H9 (cell line): ENCODE measurements around the gene NDUFA3. TPM values are rescaled to one million over a fixed set of nuclear protein-coding genes. Genes with fewer than 3 reads are reported as not detected.

Source experiments
- DNase-seq: peaks from one replicate; pipeline ENCODE4 v3.0.0-alpha.2; 2017
- H2AFZ ChIP-seq: one replicate; pipeline ENCODE4 v1.6.1; 2013; ENCODE audit warnings: mild to moderate bottlenecking, low read length, control low read depth, moderate library complexity
- H2AK5ac ChIP-seq: 2 replicates; pipeline ENCODE4 v1.6.1; 2013; ENCODE audit warnings: low read length, control low read depth, mixed read lengths; ENCODE audit not compliant: insufficient read length
- H2BK120ac ChIP-seq: one replicate; pipeline ENCODE4 v1.6.1; 2013; ENCODE audit warnings: low read depth, mild to moderate bottlenecking, low read length, control low read depth, inconsistent platforms; ENCODE audit not compliant: poor library complexity, severe bottlenecking
- H2BK12ac ChIP-seq: 2 replicates; pipeline ENCODE4 v1.6.1; 2013; ENCODE audit warnings: low read length, control low read depth, mixed read lengths, low read depth; ENCODE audit not compliant: insufficient read length
- H2BK15ac ChIP-seq: 2 replicates; pipeline ENCODE4 v1.6.1; 2013; ENCODE audit warnings: low read depth, low read length, control low read depth
- H2BK20ac ChIP-seq: one replicate; pipeline ENCODE4 v1.6.1; 2013; ENCODE audit warnings: low read depth, mild to moderate bottlenecking, low read length, control low read depth, inconsistent platforms; ENCODE audit not compliant: poor library complexity, severe bottlenecking
- H2BK5ac ChIP-seq: 2 replicates; pipeline ENCODE4 v1.6.1; 2013; ENCODE audit warnings: low read length, control low read depth, mixed read lengths; ENCODE audit not compliant: insufficient read length
- H3K14ac ChIP-seq: 2 replicates; pipeline ENCODE4 v1.6.1; 2013; ENCODE audit warnings: low read length, control low read depth; ENCODE audit not compliant: insufficient read depth
- H3K18ac ChIP-seq: 2 replicates; pipeline ENCODE4 v1.6.1; 2013; ENCODE audit warnings: low read depth, mild to moderate bottlenecking, mixed read lengths, low read length, control low read depth; ENCODE audit not compliant: insufficient read length
- H3K23ac ChIP-seq: 2 replicates; pipeline ENCODE4 v1.6.1; 2013; ENCODE audit warnings: low read length, control low read depth, mixed read lengths, low read depth; ENCODE audit not compliant: insufficient read length
- H3K23me2 ChIP-seq: 2 replicates; pipeline ENCODE4 v1.6.1; 2013; ENCODE audit warnings: low read depth, mild to moderate bottlenecking, mixed read lengths, low read length, control low read depth; ENCODE audit not compliant: insufficient read length, poor library complexity, severe bottlenecking
- H3K27ac ChIP-seq: 2 replicates; pipeline ENCODE4 v1.5.1; 2013; ENCODE audit warnings: low read length, control low read depth, mixed read lengths, low read depth; ENCODE audit not compliant: insufficient read length
- H3K27me3 ChIP-seq: 2 replicates; pipeline ENCODE4 v1.6.1; 2013; ENCODE audit warnings: low read length, control low read depth, inconsistent platforms; ENCODE audit not compliant: insufficient read depth
- H3K4ac ChIP-seq: 2 replicates; pipeline ENCODE4 v1.6.1; 2013; ENCODE audit warnings: low read depth, mild to moderate bottlenecking, control low read depth, inconsistent platforms, low read length, moderate library complexity
- H3K4me1 ChIP-seq: 2 replicates; pipeline ENCODE4 v1.6.1; 2013; ENCODE audit warnings: low read length, control low read depth, inconsistent platforms; ENCODE audit not compliant: insufficient read depth
- H3K4me2 ChIP-seq: 2 replicates; pipeline ENCODE4 v1.6.1; 2013; ENCODE audit warnings: low read length, control low read depth, mixed read lengths; ENCODE audit not compliant: insufficient read length, insufficient read depth
- H3K56ac ChIP-seq: 2 replicates; pipeline ENCODE4 v1.6.1; 2013; ENCODE audit warnings: low read depth, mild to moderate bottlenecking, mixed read lengths, low read length, control low read depth; ENCODE audit not compliant: insufficient read length
- H3K79me1 ChIP-seq: 2 replicates; pipeline ENCODE4 v1.6.1; 2013; ENCODE audit warnings: low read depth, mild to moderate bottlenecking, moderate library complexity, low read length, control low read depth, inconsistent platforms; ENCODE audit not compliant: insufficient read depth, poor library complexity, severe bottlenecking
- H3K79me2 ChIP-seq: 2 replicates; pipeline ENCODE4 v1.6.1; 2013; ENCODE audit warnings: low read length, control low read depth, inconsistent platforms; ENCODE audit not compliant: insufficient read depth
- H3K9ac ChIP-seq: 2 replicates; pipeline ENCODE4 v1.6.1; 2013; ENCODE audit warnings: low read length, control low read depth, mixed read lengths; ENCODE audit not compliant: insufficient read length; ENCODE audit errors: extremely low read depth
- H3K9me3 ChIP-seq: one replicate; pipeline ENCODE4 v1.6.1; 2013; ENCODE audit warnings: low read depth, low read length, inconsistent platforms; ENCODE audit not compliant: control insufficient read depth
- H3T11ph ChIP-seq: one replicate; pipeline ENCODE4 v1.6.1; 2013; ENCODE audit warnings: mild to moderate bottlenecking, low read length, control low read depth, inconsistent platforms
- H4K20me1 ChIP-seq: one replicate; pipeline ENCODE4 v1.6.1; 2013; ENCODE audit not compliant: control insufficient read depth, insufficient read length, insufficient read depth
- H4K5ac ChIP-seq: 2 replicates; pipeline ENCODE4 v1.6.1; 2013; ENCODE audit warnings: low read depth, mild to moderate bottlenecking, mixed read lengths, low read length, control low read depth; ENCODE audit not compliant: insufficient read length
- H4K8ac ChIP-seq: replicated peaks from 2 replicates; pipeline ENCODE4 v1.6.1; 2013; ENCODE audit warnings: low read length, control low read depth, mixed read lengths, low read depth; ENCODE audit not compliant: insufficient read length
- H4K91ac ChIP-seq: 2 replicates; pipeline ENCODE4 v1.6.1; 2013; ENCODE audit warnings: low read depth, mild to moderate bottlenecking, moderate library complexity, mixed read lengths, low read length, control low read depth; ENCODE audit not compliant: insufficient read length
- H3K27ac Mint-ChIP-seq, 3 experiments: 2 replicates in 2 of 3; 3 replicates in 1 of 3; pipeline ENCODE4 v1.8.0; 2020 to 2021; ENCODE audit warnings: mixed read lengths in 3 of 3, mild to moderate bottlenecking in 1 of 3, moderate library complexity in 1 of 3
- H3K27me3 Mint-ChIP-seq: 2 replicates; pipeline ENCODE4 v1.8.0; 2021; ENCODE audit warnings: low read depth, mild to moderate bottlenecking, moderate library complexity, mixed read lengths
- H3K36me3 Mint-ChIP-seq, 3 experiments: 2 replicates in 2 of 3; 3 replicates in 1 of 3; pipeline ENCODE4 v1.8.0; 2020 to 2021; ENCODE audit warnings: low read depth in 3 of 3, mixed read lengths in 3 of 3; ENCODE audit not compliant: insufficient read depth in 1 of 3
- H3K4me1 Mint-ChIP-seq, 2 experiments: 2 replicates each; pipeline ENCODE4 v1.8.0; 2020; ENCODE audit warnings: mixed read lengths in 2 of 2
- H3K4me3 Mint-ChIP-seq, 2 experiments: 2 replicates in 1 of 2; 3 replicates in 1 of 2; pipeline ENCODE4 v1.8.0; 2020 to 2021; ENCODE audit warnings: mild to moderate bottlenecking in 2 of 2, mixed read lengths in 2 of 2, moderate library complexity in 1 of 2
- H3K9me3 Mint-ChIP-seq, 2 experiments: 2 replicates in 1 of 2; 3 replicates in 1 of 2; pipeline ENCODE4 v1.8.0; 2020; ENCODE audit warnings: mild to moderate bottlenecking in 2 of 2, mixed read lengths in 2 of 2, moderate library complexity in 1 of 2
- CTCF ChIP-seq: fragments of 200-600 bp; sonication (generic); conservative IDR thresholded peaks from 3 replicates; pipeline ENCODE4 v1.8.0; 2021; ENCODE audit warnings: antibody characterized with exemption, mild to moderate bottlenecking
- whole genome bisulfite sequencing: extraction: QIAGEN DNeasy Blood & Tissue Kit; methylation state at CpG from one replicate; pipeline ENCODE4 v1.1.7; 2013; ENCODE audit warnings: missing lambda C conversion rate, low lambda C conversion rate, mixed read lengths; ENCODE audit not compliant: insufficient read length; ENCODE audit errors: extremely low coverage; 5-methylcytosine and 5-hydroxymethylcytosine counted together
- total RNA-seq: library from RNA; stranded (reverse); gene quantifications from 2 replicates; pipeline ENCODE4 v1.2.1, GENCODE V29; 2021

Gene NDUFA3
- total RNA-seq, 1 experiment from 2014 or later = 174 TPM

DNA sequence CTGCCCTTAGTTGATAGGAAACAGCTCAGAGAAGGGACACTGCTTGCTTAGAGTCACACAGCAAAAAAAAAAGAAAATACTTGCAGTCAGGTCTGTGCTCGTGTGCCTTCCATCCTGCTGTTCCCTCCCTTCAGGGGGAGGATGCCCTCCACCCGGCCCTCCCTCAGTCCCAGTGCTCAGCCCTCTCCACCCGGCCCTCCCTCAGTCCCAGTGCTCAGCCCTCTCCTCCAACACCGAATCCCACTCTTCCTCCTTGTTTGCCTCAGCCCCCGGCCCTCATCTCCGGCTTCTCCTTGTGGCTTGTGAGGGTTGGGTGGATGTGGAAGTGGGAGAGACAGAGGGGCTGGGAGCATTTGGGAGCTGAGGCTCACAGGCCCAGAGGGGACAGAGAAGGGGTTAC is 7.0 kb downstream of the NDUFA3 start:
- no peak overlapping the region for H3K14ac ChIP-seq
- H2AK5ac ChIP-seq = no peak overlapping the region
- H4K8ac ChIP-seq = no peak overlapping the region
- no peak overlapping the region for H2BK12ac ChIP-seq
- H4K5ac ChIP-seq = no peak overlapping the region
- TF ChIP-seq CTCF = no peak
- no peak overlapping the region for H3K9ac ChIP-seq
- H3K18ac ChIP-seq = no peak overlapping the region
- H3K79me2 ChIP-seq = no peaks in the 10 kb centered on the region
- no peak overlapping the region for H3K4ac ChIP-seq
- no peak overlapping the region for H2BK120ac ChIP-seq
- H3K4me1 ChIP-seq = no peaks in the 10 kb centered on the region
- no CpG with 5 or more reads among the region's 6 CpGs for WGBS
- Mint-ChIP-seq H3K36me3 (peaks cover 39 to 74% (median 74%) of the 10 kb centered on the region in 3 experiments), H3K27ac (no peak overlapping the region), H3K27me3 (no peaks in the 10 kb centered on the region; the same call in 1 of the 2 replicates), H3K9me3 (peaks cover 0 to 2% of the 10 kb centered on the region in 2 experiments; a peak in 2 of 5 replicates), H3K4me1 (peaks cover 6% of the 10 kb centered on the region in 2 experiments; a peak in 3 of 4 replicates), H3K4me3 (no peak overlapping the region)
- no peak overlapping the region for H2BK5ac ChIP-seq
- no peak overlapping the region for H3K23ac ChIP-seq
- no peak overlapping the region for H3K4me2 ChIP-seq
- peaks cover 4% of the 10 kb centered on the region for H3K23me2 ChIP-seq
- no peaks in the 10 kb centered on the region for H3K79me1 ChIP-seq
- H4K91ac ChIP-seq = no peak overlapping the region
- no peak overlapping the region for H2BK20ac ChIP-seq
- H3T11ph ChIP-seq = no peak overlapping the region
- H3K27me3 ChIP-seq = no peaks in the 10 kb centered on the region
- no peaks in the 10 kb centered on the region for H3K9me3 ChIP-seq
- DNase-seq = no peak
- H2BK15ac ChIP-seq = no peak overlapping the region
- H3K56ac ChIP-seq = no peak overlapping the region
- no peaks in the 10 kb centered on the region for H4K20me1 ChIP-seq
- no peak overlapping the region for H3K27ac ChIP-seq
- no peak overlapping the region for H2AFZ ChIP-seq
